ENCODE results near the gene ATL3.

DNA sequence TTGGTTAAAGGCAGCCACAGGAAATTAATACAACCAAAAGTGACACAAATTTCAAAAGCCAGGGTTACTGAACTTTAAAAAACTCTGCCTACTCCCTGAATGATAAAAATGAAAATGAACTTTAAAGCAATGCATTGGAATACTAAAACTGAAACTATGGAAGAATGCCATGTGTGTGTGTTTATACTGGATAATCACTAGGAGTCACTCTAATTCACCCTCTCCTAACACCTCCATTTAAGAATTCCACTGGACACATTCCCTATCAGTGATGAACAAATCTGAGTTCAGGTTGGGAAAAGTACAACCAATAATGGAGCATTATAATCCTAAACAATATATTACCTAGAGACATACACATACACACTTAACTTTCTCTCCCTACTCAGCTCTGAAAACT, 29.4 kb downstream of the ATL3 start:
- TF ChIP-seq RELA (CRISPR knock-in tag; IDR thresholded peaks at IDR 0.05): no peak
- TF ChIP-seq ZNF713 (CRISPR knock-in tag; IDR thresholded peaks at IDR 0.05): no peak
- TF ChIP-seq, protein P1, sequence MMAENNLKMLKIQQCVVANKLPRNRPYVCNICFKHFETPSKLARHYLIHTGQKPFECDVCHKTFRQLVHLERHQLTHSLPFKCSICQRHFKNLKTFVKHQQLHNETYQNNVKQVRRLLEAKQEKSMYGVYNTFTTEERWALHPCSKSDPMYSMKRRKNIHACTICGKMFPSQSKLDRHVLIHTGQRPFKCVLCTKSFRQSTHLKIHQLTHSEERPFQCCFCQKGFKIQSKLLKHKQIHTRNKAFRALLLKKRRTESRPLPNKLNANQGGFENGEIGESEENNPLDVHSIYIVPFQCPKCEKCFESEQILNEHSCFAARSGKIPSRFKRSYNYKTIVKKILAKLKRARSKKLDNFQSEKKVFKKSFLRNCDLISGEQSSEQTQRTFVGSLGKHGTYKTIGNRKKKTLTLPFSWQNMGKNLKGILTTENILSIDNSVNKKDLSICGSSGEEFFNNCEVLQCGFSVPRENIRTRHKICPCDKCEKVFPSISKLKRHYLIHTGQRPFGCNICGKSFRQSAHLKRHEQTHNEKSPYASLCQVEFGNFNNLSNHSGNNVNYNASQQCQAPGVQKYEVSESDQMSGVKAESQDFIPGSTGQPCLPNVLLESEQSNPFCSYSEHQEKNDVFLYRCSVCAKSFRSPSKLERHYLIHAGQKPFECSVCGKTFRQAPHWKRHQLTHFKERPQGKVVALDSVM (CRISPR knock-in tag; IDR thresholded peaks at IDR 0.05): no peak
- no peak for TF ChIP-seq FOXK2 (IDR thresholded peaks at IDR 0.05)
- TF ChIP-seq ZNF580 (CRISPR knock-in tag; IDR thresholded peaks at IDR 0.05; ENCODE audit: borderline replicate concordance, low read depth): no peak
- TF ChIP-seq CTCF (CRISPR knock-in tag; IDR thresholded peaks at IDR 0.05): peak; percentile 20
- TF ChIP-seq KAT8 (CRISPR knock-in tag; IDR thresholded peaks at IDR 0.05): no peak
- TF ChIP-seq HIVEP1 (CRISPR knock-in tag; IDR thresholded peaks at IDR 0.05): no peak
- no peak for TF ChIP-seq TP53 (CRISPR knock-in tag; conservative IDR thresholded peaks at IDR 0.05)
- TF ChIP-seq, protein P2, sequence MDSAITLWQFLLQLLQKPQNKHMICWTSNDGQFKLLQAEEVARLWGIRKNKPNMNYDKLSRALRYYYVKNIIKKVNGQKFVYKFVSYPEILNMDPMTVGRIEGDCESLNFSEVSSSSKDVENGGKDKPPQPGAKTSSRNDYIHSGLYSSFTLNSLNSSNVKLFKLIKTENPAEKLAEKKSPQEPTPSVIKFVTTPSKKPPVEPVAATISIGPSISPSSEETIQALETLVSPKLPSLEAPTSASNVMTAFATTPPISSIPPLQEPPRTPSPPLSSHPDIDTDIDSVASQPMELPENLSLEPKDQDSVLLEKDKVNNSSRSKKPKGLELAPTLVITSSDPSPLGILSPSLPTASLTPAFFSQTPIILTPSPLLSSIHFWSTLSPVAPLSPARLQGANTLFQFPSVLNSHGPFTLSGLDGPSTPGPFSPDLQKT (CRISPR knock-in tag; IDR thresholded peaks at IDR 0.05; ENCODE audit: borderline replicate concordance): no peak
- TF ChIP-seq SRY (CRISPR knock-in tag; IDR thresholded peaks at IDR 0.05): no peak
- TF ChIP-seq MAFG (CRISPR knock-in tag; IDR thresholded peaks at IDR 0.05): no peak
- TF ChIP-seq, protein P3, sequence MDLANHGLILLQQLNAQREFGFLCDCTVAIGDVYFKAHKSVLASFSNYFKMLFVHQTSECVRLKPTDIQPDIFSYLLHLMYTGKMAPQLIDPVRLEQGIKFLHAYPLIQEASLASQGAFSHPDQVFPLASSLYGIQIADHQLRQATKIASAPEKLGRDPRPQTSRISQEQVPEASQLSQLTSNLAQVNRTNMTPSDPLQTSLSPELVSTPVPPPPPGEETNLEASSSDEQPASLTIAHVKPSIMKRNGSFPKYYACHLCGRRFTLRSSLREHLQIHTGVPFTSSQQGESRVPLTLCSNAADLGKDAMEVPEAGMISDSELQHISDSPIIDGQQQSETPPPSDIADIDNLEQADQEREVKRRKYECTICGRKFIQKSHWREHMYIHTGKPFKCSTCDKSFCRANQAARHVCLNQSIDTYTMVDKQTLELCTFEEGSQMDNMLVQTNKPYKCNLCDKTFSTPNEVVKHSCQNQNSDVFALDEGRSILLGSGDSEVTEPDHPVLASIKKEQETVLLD (CRISPR knock-in tag; IDR thresholded peaks at IDR 0.05; ENCODE audit: low read depth): no peak

All from HepG2 (cell line).